Astrocyte of the hippocampus (primary cell): ENCODE results near the gene ADAM8.

Source experiments
- DNase-seq: peaks from one replicate; pipeline ENCODE4 v3.0.0; 2011; ENCODE audit warnings: low read depth, low spot score

The ADAM8 gene

GRCh38 chr10:133281628-133282372 lies 5.1 kb upstream of the ADAM8 start:
- no peak for DNase-seq

DNA sequence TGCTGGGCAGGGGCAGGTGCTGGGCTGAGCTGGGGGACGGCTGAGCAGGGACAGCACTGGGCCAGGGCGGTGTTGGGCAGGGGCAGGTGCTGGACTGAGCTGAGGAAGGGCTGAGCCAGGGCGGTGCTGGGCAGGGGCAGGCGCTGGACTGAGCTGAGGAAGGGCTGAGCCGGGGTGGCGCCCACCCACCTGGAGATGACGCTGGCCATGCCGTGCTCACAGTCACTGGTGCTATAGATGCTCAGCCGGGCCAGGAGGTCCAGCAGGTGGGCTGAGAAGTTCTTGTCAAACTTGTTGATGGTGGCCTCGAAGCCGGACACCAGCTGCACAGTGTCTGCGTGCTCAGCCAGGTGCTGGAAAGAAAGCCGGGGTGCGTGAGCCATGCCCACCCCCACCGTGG lies 4.4 kb upstream of the ADAM8 start:
- no peak for DNase-seq

DNA sequence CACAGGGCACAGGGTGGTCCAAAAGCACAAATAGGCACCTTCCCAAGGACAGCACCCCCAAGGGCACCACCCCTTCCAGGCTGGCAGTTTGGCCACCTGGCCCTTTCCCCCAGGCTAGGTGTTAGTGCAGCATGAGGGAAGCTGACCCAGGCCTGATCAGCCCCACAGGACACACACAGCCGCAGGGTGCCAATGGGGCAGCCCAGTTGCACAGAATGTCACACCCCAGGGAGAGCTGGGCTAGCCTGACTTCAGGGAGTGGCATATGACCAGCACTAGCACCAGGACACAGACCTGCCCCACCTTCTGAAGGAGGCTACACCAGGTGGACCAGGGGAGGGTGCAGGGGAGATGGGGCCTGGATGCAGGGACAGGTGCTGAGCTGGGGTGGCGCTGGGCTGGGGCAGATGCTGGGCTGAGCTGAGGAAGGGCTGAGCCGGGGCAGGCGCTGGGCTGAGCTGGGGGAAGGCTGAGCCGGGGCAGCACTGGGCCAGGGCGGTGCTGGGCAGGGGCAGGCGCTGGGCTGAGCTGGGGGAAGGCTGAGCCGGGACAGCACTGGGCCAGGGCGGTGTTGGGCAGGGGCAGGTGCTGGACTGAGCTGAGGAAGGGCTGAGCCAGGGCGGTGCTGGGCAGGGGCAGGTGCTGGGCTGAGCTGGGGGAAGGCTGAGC lies 3.9 kb upstream of the ADAM8 start:
- DNase-seq = no peak

DNA sequence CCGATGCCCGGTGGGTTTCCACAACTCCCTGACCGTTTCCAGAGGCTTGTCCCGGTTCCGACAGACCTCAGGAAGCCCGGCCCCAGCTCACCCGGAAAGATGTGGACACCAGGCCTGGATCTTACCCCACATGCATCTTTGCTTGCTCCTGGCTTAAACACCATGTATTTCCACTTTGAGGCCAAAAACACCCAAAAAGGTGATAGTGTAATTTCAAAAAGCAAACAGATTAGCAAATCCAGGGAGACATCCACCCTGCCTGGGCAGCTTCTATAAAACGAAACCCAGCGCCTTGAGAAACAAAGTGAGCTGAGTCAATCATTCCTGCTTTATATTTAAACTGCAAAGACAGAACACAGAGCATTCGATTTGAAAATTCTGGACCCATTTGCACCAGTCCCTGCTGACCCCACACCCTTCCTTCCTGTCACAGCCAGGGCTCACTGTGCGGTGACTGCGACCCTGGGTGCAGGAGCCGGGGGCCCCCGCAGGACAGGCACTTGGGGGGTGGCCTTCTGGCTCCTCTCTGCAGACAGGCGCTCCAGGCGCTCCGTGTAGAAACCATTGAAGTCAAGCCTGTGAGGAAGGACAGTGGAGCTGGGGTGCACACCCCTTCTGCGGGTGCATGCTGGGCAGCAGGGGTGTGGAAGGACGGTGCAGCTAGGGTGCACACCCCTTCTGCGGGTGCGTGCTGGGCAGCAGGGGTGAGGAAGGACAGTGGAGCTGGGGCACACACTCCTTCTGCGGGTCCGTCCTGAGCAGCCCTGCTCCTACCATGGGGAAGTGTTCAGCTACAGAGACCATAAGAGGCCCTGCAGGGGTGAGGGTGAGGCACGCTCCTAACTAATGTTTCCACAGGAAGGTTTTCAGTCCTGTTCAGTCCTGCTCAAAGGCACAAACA lies 2.9 kb upstream of the ADAM8 start:
- no peak for DNase-seq

GRCh38 chr10:133278577-133279265 lies 2.1 kb upstream of the ADAM8 start:
- peak; percentile 82 for DNase-seq

DNA sequence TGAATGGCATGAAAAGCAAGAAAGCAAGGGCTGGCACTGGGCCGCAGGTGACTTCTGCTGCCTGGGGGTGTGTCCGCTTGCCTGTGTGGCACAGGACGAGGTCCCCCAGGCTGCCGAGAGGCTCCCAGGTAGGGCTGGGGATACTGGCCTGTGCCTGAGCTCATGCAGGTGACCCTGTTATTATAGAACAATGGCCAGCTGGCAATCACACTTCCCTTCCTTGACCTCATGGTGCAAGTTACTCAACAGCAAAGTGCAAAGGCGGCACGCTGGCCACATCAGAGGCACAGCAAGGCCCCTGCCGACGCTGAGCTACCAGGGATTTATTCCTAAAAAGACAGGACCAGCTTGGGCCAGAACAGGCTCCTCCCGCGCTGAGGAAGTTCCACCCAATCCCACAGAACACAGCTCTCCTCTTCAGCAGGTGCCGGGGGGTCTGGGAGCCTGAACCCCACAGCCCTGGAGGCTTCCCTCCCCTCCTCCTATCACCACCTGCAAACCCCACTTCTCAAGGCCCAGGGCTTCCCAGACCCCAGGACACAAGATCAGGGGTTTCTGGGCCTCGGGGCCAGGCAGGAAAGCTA lies 1.4 kb upstream of the ADAM8 start:
- no peak for DNase-seq

- no peak for DNase-seq
Observed at GRCh38 chr10:133277277-133277992, 767 bp upstream of the ADAM8 start.

- no peak for DNase-seq
Observed at GRCh38 chr10:133276100-133276434, 601 bp downstream of the ADAM8 start.

GRCh38 chr10:133275684-133276092 lies 980 bp downstream of the ADAM8 start:
- no peak for DNase-seq

GRCh38 chr10:133274751-133275683 lies 1.7 kb downstream of the ADAM8 start:
- no peak for DNase-seq

DNA sequence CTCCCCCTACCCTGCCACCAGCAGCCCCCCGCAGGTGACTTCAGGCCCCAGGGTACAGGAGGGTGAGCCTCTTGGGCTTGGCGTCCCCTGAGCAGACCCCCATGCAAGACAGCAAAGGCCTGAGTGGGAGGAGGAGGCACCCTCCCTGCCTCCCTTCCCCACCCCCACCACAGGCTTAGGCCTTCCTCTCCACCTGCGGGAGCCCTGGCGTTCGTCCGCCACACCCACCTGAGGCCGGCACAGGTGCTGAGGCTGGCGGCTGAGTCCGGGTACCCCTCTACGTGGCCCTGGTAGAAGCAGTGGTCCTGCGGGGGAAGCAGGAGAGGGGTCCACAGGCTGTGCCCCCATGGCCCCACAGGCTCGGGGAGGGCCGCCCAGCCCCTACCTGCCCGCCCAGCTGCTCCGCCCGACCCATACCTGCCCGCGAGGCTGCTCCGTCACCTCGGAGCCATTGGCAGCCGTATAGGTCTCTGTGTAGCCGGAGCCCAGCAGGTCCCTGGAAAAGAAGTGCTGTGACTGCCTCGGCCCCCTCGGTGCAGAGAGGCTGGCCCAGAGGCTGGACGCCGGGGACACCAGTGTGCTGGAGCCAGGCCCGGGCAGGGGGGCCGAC lies 3.0 kb downstream of the ADAM8 start:
- no peak for DNase-seq

- no peak for DNase-seq
Observed at GRCh38 chr10:133272964-133273420, 3.7 kb downstream of the ADAM8 start.

DNA sequence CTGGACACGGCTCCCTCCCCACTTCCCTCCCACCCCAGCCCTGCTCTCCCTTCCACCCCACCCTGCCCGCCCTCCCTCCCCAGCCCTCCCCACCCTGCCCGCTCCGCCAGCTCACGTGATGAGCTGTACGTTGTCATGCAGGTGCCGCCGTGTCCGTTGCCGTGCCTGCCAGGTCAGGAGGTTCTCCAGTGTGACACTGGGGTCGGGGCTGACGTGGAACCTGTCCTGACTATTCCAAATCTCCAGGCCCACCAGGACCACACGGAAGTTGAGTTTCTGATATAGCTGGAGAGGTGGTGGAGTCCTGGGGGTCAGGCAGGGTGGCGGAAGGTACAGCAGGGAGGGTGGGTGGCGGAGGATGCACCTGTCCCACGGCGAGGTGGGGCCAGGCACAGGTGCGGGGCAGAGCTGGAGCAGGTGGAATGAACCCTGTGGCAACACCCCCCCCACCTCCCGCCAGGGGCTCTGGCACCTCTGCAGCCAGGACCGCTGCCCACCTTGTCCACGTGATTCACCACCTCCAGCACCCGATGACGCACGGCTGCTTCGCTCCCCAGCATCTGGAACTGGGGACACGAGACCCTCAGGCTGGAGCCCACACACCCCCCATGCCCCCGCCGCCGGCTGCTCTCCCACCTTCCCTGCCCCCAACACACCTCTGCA lies 4.2 kb downstream of the ADAM8 start:
- DNase-seq = no peak

- DNase-seq = no peak
Observed at GRCh38 chr10:133271521-133272300, 5.0 kb downstream of the ADAM8 start.

- no peak for DNase-seq
Observed at GRCh38 chr10:133270773-133271297, 5.8 kb downstream of the ADAM8 start.

- DNase-seq = no peak
Observed at GRCh38 chr10:133270204-133270603, 6.5 kb downstream of the ADAM8 start.

DNA sequence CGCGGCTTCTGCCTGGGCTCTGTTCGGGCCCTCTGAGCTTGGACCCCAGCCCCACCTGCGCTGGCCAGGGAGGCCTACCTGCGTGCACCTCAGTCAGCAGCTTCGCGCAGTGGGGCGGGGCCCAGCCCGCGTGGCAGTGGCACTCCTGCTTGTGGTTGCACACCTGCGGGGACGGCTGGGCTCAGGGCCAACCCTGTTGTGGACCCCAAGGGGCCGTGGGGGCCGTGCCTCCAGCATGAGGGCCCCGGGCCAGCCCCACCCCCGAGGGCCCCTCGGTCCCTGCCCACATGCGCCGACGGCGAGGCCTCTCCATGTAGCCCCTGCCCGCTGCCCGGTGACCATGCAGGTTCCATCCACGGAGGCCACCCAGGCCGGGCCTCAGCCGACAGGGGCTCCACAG lies 7.3 kb downstream of the ADAM8 start:
- no peak for DNase-seq

- DNase-seq = no peak
Observed at GRCh38 chr10:133268532-133268931, 8.1 kb downstream of the ADAM8 start.
